ENCODE measurements around the gene CLTA.
A peak's percentile ranks its signal among the peaks of the same experiment; 100 is the strongest.

Gene CLTA

GRCh38 chr9:36190388-36191289 is at the start of gene CLTA:
TSS of gene CLTA (plus strand) at chr9:36190921. CDS start at chr9:36191057, 136 bp downstream.
- peak; percentile 94 for DNase-seq

GRCh38 chr9:36141288-36141687 is 49.4 kb upstream of the CLTA start:
- DNase-seq: no peak

GRCh38 chr9:36141761-36142160 is 49.0 kb upstream of the CLTA start:
- no peak for DNase-seq

- DNase-seq: no peak
Observed at GRCh38 chr9:36142510-36143244, 48.0 kb upstream of the CLTA start.

GRCh38 chr9:36143245-36143641 is 47.5 kb upstream of the CLTA start:
- no peak for DNase-seq

GRCh38 chr9:36144309-36145232 is 46.1 kb upstream of the CLTA start:
- no peak for DNase-seq

- no peak for DNase-seq
Observed at GRCh38 chr9:36145970-36146369, 44.8 kb upstream of the CLTA start.

GRCh38 chr9:36146651-36147050 is 44.1 kb upstream of the CLTA start:
- DNase-seq: no peak

- DNase-seq: no peak
Observed at GRCh38 chr9:36147441-36148175, 43.1 kb upstream of the CLTA start.

GRCh38 chr9:36148311-36149051 is 42.2 kb upstream of the CLTA start:
- peak; percentile 87 for DNase-seq

- DNase-seq: no peak
Observed at GRCh38 chr9:36149197-36149596, 41.5 kb upstream of the CLTA start.

- DNase-seq: no peak
Observed at GRCh38 chr9:36150574-36151315, 40.0 kb upstream of the CLTA start.

GRCh38 chr9:36151316-36152210 is 39.2 kb upstream of the CLTA start:
- DNase-seq: peak; percentile 90

- DNase-seq: no peak
Observed at GRCh38 chr9:36152741-36153438, 37.8 kb upstream of the CLTA start.

- DNase-seq: no peak
Observed at GRCh38 chr9:36153746-36154145, 37.0 kb upstream of the CLTA start.

- DNase-seq: no peak
Observed at GRCh38 chr9:36154331-36154952, 36.3 kb upstream of the CLTA start.

- no peak for DNase-seq
Observed at GRCh38 chr9:36156116-36156515, 34.6 kb upstream of the CLTA start.

- no peak for DNase-seq
Observed at GRCh38 chr9:36158122-36158521, 32.6 kb upstream of the CLTA start.

- no peak for DNase-seq
Observed at GRCh38 chr9:36158917-36159316, 31.8 kb upstream of the CLTA start.
